HG03469 (cell line): ENCODE measurements around the gene AFF3.

Experiments used
- ATAC-seq: cut with Tn5 transposase; IDR thresholded peaks from one replicate; pipeline ENCODE4 v1.9.1; 2021; ENCODE audit warnings: mild to moderate bottlenecking, moderate library complexity, moderate number of reproducible peaks; ENCODE audit not compliant: unreplicated experiment

The AFF3 gene

GRCh38 chr2:99621774-99622173 lies 520.6 kb downstream of the AFF3 start:
- no peak for ATAC-seq

- no peak for ATAC-seq
Measured at GRCh38 chr2:99621106-99621505, 521.3 kb downstream of the AFF3 start.

GRCh38 chr2:99619151-99619550 lies 523.2 kb downstream of the AFF3 start:
- no peak for ATAC-seq

GRCh38 chr2:99618579-99619097 lies 523.8 kb downstream of the AFF3 start:
- ATAC-seq, result no peak

GRCh38 chr2:99617811-99618210 lies 524.6 kb downstream of the AFF3 start:
- ATAC-seq, result no peak

GRCh38 chr2:99615247-99615771 lies 527.1 kb downstream of the AFF3 start:
- ATAC-seq, result no peak

GRCh38 chr2:99613980-99614379 lies 528.4 kb downstream of the AFF3 start:
- no peak for ATAC-seq

- ATAC-seq, result no peak
Measured at GRCh38 chr2:99611786-99612185, 530.6 kb downstream of the AFF3 start.

GRCh38 chr2:99611034-99611433 lies 531.4 kb downstream of the AFF3 start:
- no peak for ATAC-seq

- ATAC-seq, result no peak
Measured at GRCh38 chr2:99609851-99610381, 532.5 kb downstream of the AFF3 start.

- ATAC-seq, result no peak
Measured at GRCh38 chr2:99608861-99609260, 533.5 kb downstream of the AFF3 start.

- ATAC-seq, result no peak
Measured at GRCh38 chr2:99607861-99608491, 534.4 kb downstream of the AFF3 start.

GRCh38 chr2:99607454-99607853 lies 534.9 kb downstream of the AFF3 start:
- ATAC-seq, result no peak

GRCh38 chr2:99605036-99605435 lies 537.4 kb downstream of the AFF3 start:
- ATAC-seq, result no peak

- no peak for ATAC-seq
Measured at GRCh38 chr2:99602476-99602875, 539.9 kb downstream of the AFF3 start.

- ATAC-seq, result no peak
Measured at GRCh38 chr2:99600981-99601651, 541.3 kb downstream of the AFF3 start.

- ATAC-seq, result no peak
Measured at GRCh38 chr2:99598441-99598840, 543.9 kb downstream of the AFF3 start.

- no peak for ATAC-seq
Measured at GRCh38 chr2:99597616-99598015, 544.8 kb downstream of the AFF3 start.

- ATAC-seq, result no peak
Measured at GRCh38 chr2:99595373-99595772, 547.0 kb downstream of the AFF3 start.

GRCh38 chr2:99593692-99594427 lies 548.5 kb downstream of the AFF3 start:
- no peak for ATAC-seq

GRCh38 chr2:99576775-99577174 lies 565.6 kb downstream of the AFF3 start:
- no peak for ATAC-seq
